D721Med (cell line): ENCODE data around the gene CTNND1.

Source experiments
- DNase-seq: peaks from one replicate; pipeline ENCODE4 v3.0.0; 2011; ENCODE audit warnings: low spot score; ENCODE audit not compliant: insufficient read length
- FAIRE-seq: peaks from 2 replicates; lab custom pipeline; 2011; peaks lifted over from hg19 to GRCh38; lab: Jason Lieb, UNC
- TF ChIP-seq, protein P1 (sequence below): IDR thresholded peaks from 2 replicates; pipeline ENCODE4 v1.5.1; 2012; ENCODE audit warnings: mild to moderate bottlenecking, control low read depth; ENCODE audit not compliant: insufficient read depth; ENCODE audit errors: missing control alignments

CTNND1 gene

DNA sequence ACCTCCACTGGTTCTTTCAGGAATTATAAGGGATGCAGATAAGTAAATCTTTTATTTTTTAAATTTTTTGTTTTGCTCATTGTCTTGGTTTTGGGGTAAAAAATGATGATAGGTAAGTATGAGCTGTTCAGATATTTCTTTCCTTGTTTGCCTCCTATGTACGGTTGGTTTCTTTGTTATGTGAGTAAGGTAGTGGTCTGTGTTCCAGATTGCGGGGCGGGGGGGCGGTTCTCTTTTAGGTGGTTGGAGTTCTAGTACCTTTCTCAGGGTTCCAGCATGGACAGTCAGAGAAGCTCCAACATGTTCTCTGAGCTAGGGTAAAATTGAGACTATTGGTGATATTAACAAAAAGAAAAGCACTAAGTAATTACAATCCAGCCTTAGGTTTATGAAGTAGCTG lies 2.4 kb downstream of the CTNND1 start:
- FAIRE-seq: no peak
- no peak for DNase-seq
- TF ChIP-seq, protein P1, sequence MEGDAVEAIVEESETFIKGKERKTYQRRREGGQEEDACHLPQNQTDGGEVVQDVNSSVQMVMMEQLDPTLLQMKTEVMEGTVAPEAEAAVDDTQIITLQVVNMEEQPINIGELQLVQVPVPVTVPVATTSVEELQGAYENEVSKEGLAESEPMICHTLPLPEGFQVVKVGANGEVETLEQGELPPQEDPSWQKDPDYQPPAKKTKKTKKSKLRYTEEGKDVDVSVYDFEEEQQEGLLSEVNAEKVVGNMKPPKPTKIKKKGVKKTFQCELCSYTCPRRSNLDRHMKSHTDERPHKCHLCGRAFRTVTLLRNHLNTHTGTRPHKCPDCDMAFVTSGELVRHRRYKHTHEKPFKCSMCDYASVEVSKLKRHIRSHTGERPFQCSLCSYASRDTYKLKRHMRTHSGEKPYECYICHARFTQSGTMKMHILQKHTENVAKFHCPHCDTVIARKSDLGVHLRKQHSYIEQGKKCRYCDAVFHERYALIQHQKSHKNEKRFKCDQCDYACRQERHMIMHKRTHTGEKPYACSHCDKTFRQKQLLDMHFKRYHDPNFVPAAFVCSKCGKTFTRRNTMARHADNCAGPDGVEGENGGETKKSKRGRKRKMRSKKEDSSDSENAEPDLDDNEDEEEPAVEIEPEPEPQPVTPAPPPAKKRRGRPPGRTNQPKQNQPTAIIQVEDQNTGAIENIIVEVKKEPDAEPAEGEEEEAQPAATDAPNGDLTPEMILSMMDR: no peak

DNA sequence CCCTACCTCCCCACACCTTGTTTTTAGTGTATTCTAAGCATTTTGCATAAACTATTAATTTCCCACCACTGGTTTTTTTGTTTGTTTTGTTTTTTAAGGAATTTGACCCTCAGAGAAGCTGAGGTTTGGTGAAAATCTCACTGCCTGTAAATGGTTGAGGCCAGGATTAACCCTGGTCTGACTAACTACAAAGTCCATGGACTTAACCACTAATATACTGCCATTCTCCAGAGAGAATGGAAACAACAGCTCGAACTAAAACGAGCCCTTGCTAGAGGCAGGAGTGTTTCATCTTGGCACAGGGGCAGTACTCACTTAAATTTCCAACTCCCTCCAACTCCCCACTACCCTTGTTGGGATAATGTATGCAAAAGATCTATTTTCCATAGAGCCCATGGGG lies 3.0 kb downstream of the CTNND1 start:
- DNase-seq (no peak), FAIRE-seq (no peak)
- TF ChIP-seq, protein P1: no peak

DNA sequence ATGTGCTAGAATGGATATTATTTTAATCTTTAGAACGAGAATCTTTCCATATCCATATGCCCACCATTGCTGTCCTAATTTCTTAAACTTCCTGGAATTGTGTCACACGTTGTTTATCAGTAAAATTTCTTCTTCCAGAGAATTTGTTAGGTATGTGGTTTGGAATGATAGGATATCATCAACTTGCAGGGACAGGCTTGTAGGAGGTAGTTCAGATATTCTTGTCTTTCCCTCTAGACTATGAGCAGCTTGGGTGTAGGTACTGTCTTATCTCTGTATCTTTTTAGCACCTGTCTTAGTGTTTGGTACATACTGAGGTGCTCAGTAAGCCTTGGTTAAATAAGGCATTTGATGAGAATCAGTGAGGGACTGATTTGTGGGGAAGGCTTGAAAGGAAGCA lies 3.4 kb downstream of the CTNND1 start:
- no peak for FAIRE-seq
- TF ChIP-seq, protein P1: no peak

DNA sequence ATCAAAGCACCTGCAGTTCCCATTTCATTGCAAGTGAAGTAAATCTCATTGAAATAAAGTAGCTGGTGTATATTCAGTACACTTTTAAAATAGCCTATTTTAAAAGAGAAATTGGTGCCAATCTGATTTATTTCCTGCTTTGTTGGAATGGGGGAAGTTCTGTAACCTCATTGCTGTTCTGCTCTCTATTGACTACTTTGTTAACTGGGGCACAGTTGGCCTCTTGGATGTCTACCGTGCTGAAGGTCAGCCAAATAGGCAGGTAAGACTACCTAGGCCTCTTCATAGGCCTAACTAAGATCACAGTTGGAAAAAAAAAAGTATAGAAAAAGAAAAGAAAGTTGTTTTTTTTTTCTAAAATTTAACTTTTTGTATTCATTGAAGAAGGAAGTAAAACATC lies 9.2 kb downstream of the CTNND1 start:
- no peak for FAIRE-seq
- no peak for DNase-seq
- TF ChIP-seq, protein P1: no peak

More for the DNA sequence above, 3.4 kb downstream of the CTNND1 start:
- no peak for DNase-seq

DNA sequence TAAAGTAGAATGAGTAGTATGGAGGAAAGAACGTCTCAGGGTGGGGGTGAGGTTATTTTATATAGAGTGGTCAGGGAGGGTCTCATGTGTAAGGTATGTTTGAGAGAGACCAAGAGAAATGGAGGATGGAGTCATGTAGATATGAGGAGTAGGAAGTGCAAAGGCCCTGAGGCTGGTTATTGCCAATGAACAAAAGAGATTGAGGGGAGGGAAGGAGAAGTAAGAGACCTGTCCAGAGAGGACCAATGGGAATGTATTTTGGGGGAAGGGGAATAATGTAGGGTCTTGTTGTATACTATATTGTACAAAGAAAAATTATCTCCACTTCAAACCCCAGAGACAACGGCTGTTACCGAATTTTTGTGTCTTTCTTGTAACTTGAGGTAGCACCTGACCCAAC lies 9.8 kb downstream of the CTNND1 start:
- DNase-seq: no peak
- no peak for FAIRE-seq
- TF ChIP-seq, protein P1: no peak

DNA sequence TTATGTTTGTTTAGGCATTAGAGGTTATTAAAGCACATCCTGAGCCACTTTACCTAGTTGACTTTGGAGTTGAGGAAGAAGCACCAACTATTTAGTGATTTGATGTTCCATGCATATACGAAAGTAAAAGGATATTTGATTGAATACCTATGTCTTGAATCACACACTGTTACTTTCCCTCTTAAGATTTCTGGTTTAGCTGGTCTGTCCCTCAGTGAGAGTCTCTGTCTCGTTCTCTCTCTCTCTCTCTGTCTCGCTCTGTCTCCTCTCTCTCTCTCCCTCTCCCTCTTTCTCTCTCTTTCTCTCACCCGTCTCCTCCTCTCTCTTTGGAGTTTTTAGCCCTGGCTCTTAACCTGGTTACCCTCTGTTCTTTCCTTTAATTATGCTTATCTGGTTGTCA lies 11.0 kb downstream of the CTNND1 start:
- TF ChIP-seq, protein P1: no peak
- DNase-seq (no peak), FAIRE-seq (no peak)

DNA sequence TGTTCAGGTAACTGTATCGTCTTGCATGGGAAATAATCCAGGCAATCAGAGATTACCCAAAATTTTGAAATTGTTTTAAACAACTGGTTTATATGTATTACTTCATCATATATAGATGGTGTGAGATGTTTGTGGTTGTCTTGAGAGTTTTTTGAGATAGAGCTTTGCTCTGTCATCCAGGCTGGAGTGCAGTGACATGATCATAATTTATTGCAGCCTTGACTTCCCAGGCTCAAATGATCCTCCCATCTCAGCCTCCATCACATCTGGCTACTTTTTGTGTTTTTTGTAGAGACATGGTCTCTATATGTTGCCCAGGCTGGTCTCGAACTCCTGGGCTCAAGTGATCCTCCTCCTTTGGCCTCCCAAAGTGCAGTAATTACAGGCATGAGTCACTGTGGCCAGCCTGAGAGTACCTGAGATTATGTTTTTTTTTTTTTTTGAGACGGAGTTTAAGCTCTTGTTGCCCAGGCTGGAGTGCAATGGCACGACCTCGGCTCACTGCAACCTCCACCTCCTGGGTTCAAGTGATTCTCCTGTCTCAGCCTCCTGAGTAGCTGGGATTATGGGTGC lies 11.5 kb downstream of the CTNND1 start:
- DNase-seq: no peak
- TF ChIP-seq, protein P1: no peak
- no peak for FAIRE-seq
